ENCODE data around the gene TTC21A.

- TF ChIP-seq CTCF (IDR thresholded peaks at IDR 0.05) (no peak), POLR2A (IDR thresholded peaks at IDR 0.05) (no peak)
These were observed 76.0 kb downstream of the TTC21A start for GRCh38 chr3:39183211-39184080.
